ENCODE results near the gene CUL7.
A peak's percentile ranks its signal among the peaks of the same experiment; 100 is the strongest.

CUL7 gene

GRCh38 chr6:43029120-43029519 is 24.5 kb downstream of the CUL7 start:
- H3K4me3 ChIP-seq (replicated peaks in 1 of 2; ENCODE audit: low read depth in 2 of 2, low read length in 2 of 2): no peak overlapping the region
- TF ChIP-seq CTCF (IDR thresholded peaks at IDR 0.05; ENCODE audit: low read depth, low read length): no peak
- DNase-seq (ENCODE audit: low read depth in 2 of 2): no peak

- no peak for TF ChIP-seq CTCF (IDR thresholded peaks at IDR 0.05; ENCODE audit: low read depth, low read length)
- H3K4me3 ChIP-seq (replicated peaks in 1 of 2; ENCODE audit: low read depth in 2 of 2, low read length in 2 of 2): no peak overlapping the region
- DNase-seq (ENCODE audit: low read depth in 2 of 2): no peak
Measured at GRCh38 chr6:43026365-43026764, 27.3 kb downstream of the CUL7 start.

- TF ChIP-seq CTCF (IDR thresholded peaks at IDR 0.05; ENCODE audit: low read depth, low read length): no peak
- H3K4me3 ChIP-seq (replicated peaks in 1 of 2; ENCODE audit: low read depth in 2 of 2, low read length in 2 of 2): no peak overlapping the region
Measured at GRCh38 chr6:43024436-43024835, 29.2 kb downstream of the CUL7 start.

GRCh38 chr6:43021270-43022047 is 32.2 kb downstream of the CUL7 start, which contains the start of gene RRP36:
Gene RRP36 (plus strand): TSS chr6:43021623. CDS start chr6:43021655, 32 bp downstream.
- TF ChIP-seq CTCF (IDR thresholded peaks at IDR 0.05; ENCODE audit: low read depth, low read length): no peak
- DNase-seq (ENCODE audit: low read depth in 2 of 2): peak; percentile 71 to 73
- H3K4me3 ChIP-seq (replicated peaks in 1 of 2; ENCODE audit: low read depth in 2 of 2, low read length in 2 of 2): peak within 1 kb of the TSS; percentile 96 to 98

More at GRCh38 chr6:43024436-43024835, 29.2 kb downstream of the CUL7 start:
- DNase-seq (ENCODE audit: low read depth in 2 of 2): no peak

GRCh38 chr6:43020847-43021246 is 32.8 kb downstream of the CUL7 start:
- TF ChIP-seq CTCF (IDR thresholded peaks at IDR 0.05; ENCODE audit: low read depth, low read length): no peak
- DNase-seq (ENCODE audit: low read depth in 2 of 2): peak in 1 of 2 donors; percentile 24
- H3K4me3 ChIP-seq (replicated peaks in 1 of 2; ENCODE audit: low read depth in 2 of 2, low read length in 2 of 2): peak overlapping the region in 1 of 2 donors; percentile 96

GRCh38 chr6:43020052-43020705 is 33.5 kb downstream of the CUL7 start:
- DNase-seq (ENCODE audit: low read depth in 2 of 2): no peak
- TF ChIP-seq CTCF (IDR thresholded peaks at IDR 0.05; ENCODE audit: low read depth, low read length): no peak
- H3K4me3 ChIP-seq (replicated peaks in 1 of 2; ENCODE audit: low read depth in 2 of 2, low read length in 2 of 2): no peak overlapping the region

Measured in cardiac fibroblast (primary cell).